Skeletal muscle cell (primary cell): Measurements from ENCODE around the gene U2AF1L4.
A peak's percentile ranks its signal among the peaks of the same experiment; 100 is the strongest.

Source experiments
- DNase-seq: peaks from one replicate; pipeline ENCODE4 v3.0.0-alpha.2; 2010; ENCODE audit warnings: low read depth
- H3K4me3 ChIP-seq: 2 replicates; pipeline ENCODE4 v1.5.1; 2011; ENCODE audit warnings: low read depth, mild to moderate bottlenecking, control low read depth, low read length, moderate library complexity

U2AF1L4 gene

GRCh38 chr19:35760711-35761349, 15.6 kb upstream of the U2AF1L4 start:
- H3K4me3 ChIP-seq: no peak overlapping the region
- DNase-seq: no peak

GRCh38 chr19:35759697-35760096, 14.5 kb upstream of the U2AF1L4 start:
- no peak overlapping the region for H3K4me3 ChIP-seq
- DNase-seq: no peak

GRCh38 chr19:35757749-35758608, 12.8 kb upstream of the U2AF1L4 start, which contains the start of gene PROSER3:
TSS of gene PROSER3 (plus strand) at chr19:35758176. CDS start at chr19:35758216, 40 bp downstream.
- peak; percentile 98 for DNase-seq
- peak within 1 kb of the TSS; percentile 81 for H3K4me3 ChIP-seq

GRCh38 chr19:35757231-35757748, 12.1 kb upstream of the U2AF1L4 start:
- DNase-seq: peak; percentile 98
- H3K4me3 ChIP-seq: peak overlapping the region; percentile 81

GRCh38 chr19:35756377-35757230, 11.4 kb upstream of the U2AF1L4 start, which contains the start of gene HSPB6:
TSS of gene HSPB6 (minus strand) at chr19:35757029. CDS start at chr19:35757008, 21 bp downstream.
- no peak for DNase-seq
- H3K4me3 ChIP-seq: peak within 1 kb of the TSS; percentile 81

- peak overlapping the region; percentile 81 for H3K4me3 ChIP-seq
- peak; percentile 77 for DNase-seq
Measured at GRCh38 chr19:35755550-35756376, 10.5 kb upstream of the U2AF1L4 start.

- DNase-seq: no peak
- H3K4me3 ChIP-seq: peak overlapping the region; percentile 33
Measured at GRCh38 chr19:35755131-35755549, 9.9 kb upstream of the U2AF1L4 start.

- DNase-seq: no peak
- H3K4me3 ChIP-seq: peak overlapping the region; percentile 33
Measured at GRCh38 chr19:35754370-35755130, 9.3 kb upstream of the U2AF1L4 start.

GRCh38 chr19:35753634-35754369, 8.6 kb upstream of the U2AF1L4 start:
- no peak overlapping the region for H3K4me3 ChIP-seq
- DNase-seq: no peak

GRCh38 chr19:35752746-35753350, 7.6 kb upstream of the U2AF1L4 start:
- H3K4me3 ChIP-seq: no peak overlapping the region
- DNase-seq: no peak

- no peak for DNase-seq
- no peak overlapping the region for H3K4me3 ChIP-seq
Measured at GRCh38 chr19:35751839-35752745, 6.9 kb upstream of the U2AF1L4 start.

- H3K4me3 ChIP-seq: no peak overlapping the region
- DNase-seq: no peak
Measured at GRCh38 chr19:35750167-35750566, 4.9 kb upstream of the U2AF1L4 start.

- peak; percentile 95 for DNase-seq
- H3K4me3 ChIP-seq: peak within 1 kb of the TSS; percentile 100
Measured at GRCh38 chr19:35748106-35749020, 3.1 kb upstream of the U2AF1L4 start, which contains the start of gene LIN37. TSS of gene LIN37 (plus strand) at chr19:35748576. CDS start at chr19:35748725, 149 bp downstream.

GRCh38 chr19:35746531-35746930, 1.3 kb upstream of the U2AF1L4 start:
- no peak for DNase-seq
- peak overlapping the region; percentile 89 for H3K4me3 ChIP-seq

GRCh38 chr19:35746087-35746462, 857 bp upstream of the U2AF1L4 start:
- DNase-seq: no peak
- peak overlapping the region; percentile 89 for H3K4me3 ChIP-seq
